Gastrocnemius medialis (tissue), 4 donors: ENCODE measurements around the gene RBBP7. TPM values are rescaled to one million over a fixed set of nuclear protein-coding genes. Genes with fewer than 3 reads are reported as not detected.

Experiments used
- ATAC-seq, 2 donors: fragments of 150-250 bp; one replicate each; pipeline ENCODE4 v1.9.1; 2016
- DNase-seq, 2 donors: peaks; one replicate each; pipeline ENCODE4 v3.0.0-alpha.2; 2019
- H3K27ac ChIP-seq, 4 donors: fragments of 200-600 bp; sonication (generic); 1 replicate in 1 of 4; 2 replicates in 3 of 4; pipeline ENCODE4 v1.5.1; 2016 to 2018; ENCODE audit warnings: mild to moderate bottlenecking in 2 of 4, moderate library complexity in 1 of 4
- H3K27me3 ChIP-seq, 3 donors: fragments of 200-600 bp; sonication (generic) in 2 of 3; 1 replicate in 1 of 3; 2 replicates in 2 of 3; pipeline versions ENCODE4 v1.5.1 to v1.6.0; 2016 to 2019; ENCODE audit warnings: mild to moderate bottlenecking in 1 of 3, moderate library complexity in 1 of 3
- H3K36me3 ChIP-seq, 2 donors: fragments of 200-600 bp; sonication (generic) in 1 of 2; one replicate each; pipeline ENCODE4 v1.5.1; 2017 to 2018
- H3K4me1 ChIP-seq, 2 donors: fragments of 200-600 bp; sonication (generic) in 1 of 2; one replicate each; pipeline ENCODE4 v1.5.1; 2016 to 2017; ENCODE audit warnings: mild to moderate bottlenecking in 2 of 2
- H3K4me3 ChIP-seq, 4 donors: fragments of 200-600 bp; sonication (generic) in 3 of 4; 1 replicate in 1 of 4; 2 replicates in 3 of 4; pipeline ENCODE4 v1.5.1; 2016 to 2019; ENCODE audit warnings: mild to moderate bottlenecking in 2 of 4
- H3K9me3 ChIP-seq, 3 donors: fragments of 200-600 bp; sonication (generic) in 2 of 3; 1 replicate in 1 of 3; 2 replicates in 2 of 3; pipeline ENCODE4 v1.5.1; 2016 to 2019
- CTCF ChIP-seq, 5 experiments: fragments of 450-650 bp in 3 of 5; fragments of 200-600 bp in 2 of 5; sonication (generic) in 2 of 5; IDR thresholded peaks in 4 of 5; conservative IDR thresholded peaks in 1 of 5; 1 replicate in 4 of 5; 2 replicates in 1 of 5; pipeline ENCODE4 v1.5.1; 2016 to 2019; ENCODE audit warnings: antibody characterized with exemption in 5 of 5, mild to moderate bottlenecking in 3 of 5, moderate library complexity in 3 of 5
- POLR2A ChIP-seq, 2 donors: fragments of 450-650 bp; IDR thresholded peaks; one replicate each; pipeline ENCODE4 v1.6.1; 2017; ENCODE audit warnings: antibody characterized with exemption in 2 of 2, mild to moderate bottlenecking in 2 of 2, moderate library complexity in 2 of 2
- in situ Hi-C, 4 donors: fragments of 200-750 bp; cut with MboI; loops; one replicate each; pipeline versions ENCODE4 v1.15.0 to v1.8.0; 2017; ENCODE audit warnings: low sequenced_read_pairs in 4 of 4
- intact Hi-C: fragments of 100-400 bp; cut with DNase I; formaldehyde crosslinking; loops from one replicate; pipeline ENCODE4 v1.15.1; 2023; ENCODE audit warnings: low total_unique reads
- total RNA-seq, 4 donors: library from RNA; depleted of rRNA; stranded (reverse); fragments of >200 nt; gene quantifications; one replicate each; pipeline versions ENCODE4 v1.1.0 to v1.2.3, GENCODE V29; 2016

The RBBP7 gene
- total RNA-seq, 4 donors from 2014 or later: 95.0 to 325 (median 151) TPM

GRCh38 chrX:16892504-16893362, 22.6 kb upstream of the RBBP7 start:
- ATAC-seq (peak; percentile 87 to 90), DNase-seq (peak; percentile 28 to 58)
- Histone ChIP-seq H3K4me1 (no peaks in the 10 kb centered on the region), H3K27ac (no peak overlapping the region), H3K27me3 (peaks cover 0 to 6% (median 4%) of the 10 kb centered on the region in 3 donors), H3K36me3 (no peaks in the 10 kb centered on the region), H3K9me3 (no peaks in the 10 kb centered on the region), H3K4me3 (no peak overlapping the region)
- in situ Hi-C loops: loop anchor here in 2 of 4 donors (25.0 kb wide), 2 partner anchors 145 to 180 kb away; partner anchors contain the start of genes CTPS2 (in 1 of the 2) and SYAP1 (in 1 of the 2)
- intact Hi-C loops: loop anchor here (1.0 to 2.0 kb wide), 2 partner anchors 9 to 66 kb away; no protein-coding TSS in a partner anchor
- TF ChIP-seq POLR2A (IDR thresholded peaks at IDR 0.05) (no peak), CTCF (IDR thresholded peaks at IDR 0.05 in 4 of 5, conservative IDR thresholded peaks at IDR 0.05 in 1 of 5) (peak; percentile 34 to 84 (median 69))

GRCh38 chrX:16885628-16886027, 15.5 kb upstream of the RBBP7 start:
- H3K9me3 ChIP-seq: no peaks in the 10 kb centered on the region
- H3K4me3 ChIP-seq: no peak overlapping the region
- in situ Hi-C loops: loop anchor here (10.0 to 25.0 kb wide), 4 partner anchors 61 to 173 kb away; partner anchors contain the start of genes CTPS2 (in 1 of the 4) and SYAP1 (in 1 of the 4)
- ATAC-seq (no peak), DNase-seq (no peak)
- no peaks in the 10 kb centered on the region for H3K36me3 ChIP-seq
- intact Hi-C loops: no loop called here
- no peak for TF ChIP-seq CTCF (IDR thresholded peaks at IDR 0.05 in 4 of 5, conservative IDR thresholded peaks at IDR 0.05 in 1 of 5)
- no peak for TF ChIP-seq POLR2A (IDR thresholded peaks at IDR 0.05)
- no peak overlapping the region for H3K27ac ChIP-seq
- peaks cover 4 to 8% of the 10 kb centered on the region in 2 donors for H3K4me1 ChIP-seq
- peaks cover 0 to 11% (median 10%) of the 10 kb centered on the region in 3 donors for H3K27me3 ChIP-seq

- peaks cover 0 to 18% (median 14%) of the 10 kb centered on the region in 3 donors for H3K27me3 ChIP-seq
- in situ Hi-C loops (loop anchor here (10.0 to 25.0 kb wide), 4 partner anchors 59 to 171 kb away; partner anchors contain the start of genes CTPS2 (in 1 of the 4) and SYAP1 (in 1 of the 4)), intact Hi-C loops (loop anchor here (1.0 to 2.0 kb wide), 3 partner anchors 9 to 163 kb away; no protein-coding TSS in a partner anchor)
- peaks cover 4 to 8% of the 10 kb centered on the region in 2 donors for H3K4me1 ChIP-seq
- H3K4me3 ChIP-seq: no peak overlapping the region
- no peak for TF ChIP-seq CTCF (IDR thresholded peaks at IDR 0.05 in 4 of 5, conservative IDR thresholded peaks at IDR 0.05 in 1 of 5)
- no peak for TF ChIP-seq POLR2A (IDR thresholded peaks at IDR 0.05)
- H3K36me3 ChIP-seq: no peaks in the 10 kb centered on the region
- no peak for ATAC-seq
- H3K9me3 ChIP-seq: no peaks in the 10 kb centered on the region
- no peak for DNase-seq
- H3K27ac ChIP-seq: peak overlapping the region; percentile 75 to 81 (median 79)
These were observed 13.3 kb upstream of the RBBP7 start for GRCh38 chrX:16883487-16883804.

GRCh38 chrX:16882702-16883486, 12.7 kb upstream of the RBBP7 start:
- intact Hi-C loops (loop anchor here (1.0 to 2.0 kb wide), 3 partner anchors 9 to 163 kb away; no protein-coding TSS in a partner anchor), in situ Hi-C loops (loop anchor here (10.0 to 25.0 kb wide), 4 partner anchors 58 to 171 kb away; partner anchors contain the start of genes CTPS2 (in 1 of the 4) and SYAP1 (in 1 of the 4))
- Histone ChIP-seq H3K27me3 (peaks cover 0 to 23% (median 14%) of the 10 kb centered on the region in 3 donors), H3K4me1 (peaks cover 4 to 8% of the 10 kb centered on the region in 2 donors), H3K36me3 (no peaks in the 10 kb centered on the region), H3K27ac (peak overlapping the region; percentile 75 to 81 (median 79)), H3K9me3 (no peaks in the 10 kb centered on the region), H3K4me3 (peak overlapping the region; percentile 45 to 71 (median 51))
- ATAC-seq (peak; percentile 80 to 85), DNase-seq (peak; percentile 33 to 63)
- peak; percentile 38 to 66 (median 49) for TF ChIP-seq CTCF (IDR thresholded peaks at IDR 0.05 in 4 of 5, conservative IDR thresholded peaks at IDR 0.05 in 1 of 5)
- peak in 1 of 2 donors; percentile 25 for TF ChIP-seq POLR2A (IDR thresholded peaks at IDR 0.05)
